ENCODE data around the gene DGLUCY. TPM values are rescaled to one million over a fixed set of nuclear protein-coding genes. Genes with fewer than 3 reads are reported as not detected.

DGLUCY gene
- total RNA-seq, 4 donors from 2014 or later, result 47.1 to 145 (median 102) TPM

GRCh38 chr14:91159182-91159581 is 45.3 kb downstream of the DGLUCY start:
- Histone ChIP-seq H3K27me3 (no peaks in the 10 kb centered on the region), H3K9me3 (no peaks in the 10 kb centered on the region), H3K4me1 (peaks cover 0 to 38% (median 0%) of the 10 kb centered on the region in 4 donors), H3K36me3 (peaks cover 0 to 68% (median 0%) of the 10 kb centered on the region in 3 donors), H3K4me3 (no peak overlapping the region), H3K27ac (no peak overlapping the region)
- TF ChIP-seq POLR2A (IDR thresholded peaks at IDR 0.05), result no peak
- no peak for TF ChIP-seq CTCF (IDR thresholded peaks at IDR 0.05)
- no peak for DNase-seq

- H3K36me3 ChIP-seq, result peaks cover 0 to 75% (median 0%) of the 10 kb centered on the region in 3 donors
- DNase-seq, result no peak
- no peak overlapping the region for H3K27ac ChIP-seq
Observed at GRCh38 chr14:91159906-91160305, 46.0 kb downstream of the DGLUCY start.

GRCh38 chr14:91163316-91163715 is 49.4 kb downstream of the DGLUCY start:
- Histone ChIP-seq H3K27me3 (no peaks in the 10 kb centered on the region), H3K27ac (no peak overlapping the region), H3K4me1 (peaks cover 0 to 3% (median 0%) of the 10 kb centered on the region in 4 donors), H3K36me3 (peaks cover 0 to 99% (median 0%) of the 10 kb centered on the region in 3 donors), H3K4me3 (no peak overlapping the region), H3K9me3 (no peaks in the 10 kb centered on the region)
- DNase-seq, result no peak
- TF ChIP-seq POLR2A (IDR thresholded peaks at IDR 0.05), result no peak
- TF ChIP-seq CTCF (IDR thresholded peaks at IDR 0.05), result no peak

More at GRCh38 chr14:91159906-91160305, 46.0 kb downstream of the DGLUCY start:
- Histone ChIP-seq H3K27me3 (no peaks in the 10 kb centered on the region), H3K4me1 (peaks cover 0 to 30% (median 0%) of the 10 kb centered on the region in 4 donors), H3K9me3 (no peaks in the 10 kb centered on the region), H3K4me3 (no peak overlapping the region)
- TF ChIP-seq CTCF (IDR thresholded peaks at IDR 0.05) (no peak), POLR2A (IDR thresholded peaks at IDR 0.05) (no peak)

GRCh38 chr14:91164676-91165075 is 50.8 kb downstream of the DGLUCY start:
- Histone ChIP-seq H3K36me3 (peaks cover 0 to 99% (median 0%) of the 10 kb centered on the region in 3 donors), H3K27ac (no peak overlapping the region)
- DNase-seq, result no peak

GRCh38 chr14:91167380-91167770 is 53.5 kb downstream of the DGLUCY start:
- H3K4me1 ChIP-seq, result peaks cover 0 to 8% (median 0%) of the 10 kb centered on the region in 4 donors
- no peaks in the 10 kb centered on the region for H3K9me3 ChIP-seq
- peaks cover 0 to 90% (median 0%) of the 10 kb centered on the region in 3 donors for H3K36me3 ChIP-seq
- H3K27me3 ChIP-seq, result no peaks in the 10 kb centered on the region
- DNase-seq, result no peak
- TF ChIP-seq POLR2A (IDR thresholded peaks at IDR 0.05) (no peak), CTCF (IDR thresholded peaks at IDR 0.05) (no peak)
- H3K4me3 ChIP-seq, result no peak overlapping the region
- H3K27ac ChIP-seq, result no peak overlapping the region

More at GRCh38 chr14:91164676-91165075, 50.8 kb downstream of the DGLUCY start:
- no peaks in the 10 kb centered on the region for H3K9me3 ChIP-seq
- no peak overlapping the region for H3K4me3 ChIP-seq
- no peaks in the 10 kb centered on the region for H3K4me1 ChIP-seq
- TF ChIP-seq CTCF (IDR thresholded peaks at IDR 0.05), result no peak
- TF ChIP-seq POLR2A (IDR thresholded peaks at IDR 0.05), result no peak
- H3K27me3 ChIP-seq, result no peaks in the 10 kb centered on the region

GRCh38 chr14:91169951-91170350 is 56.1 kb downstream of the DGLUCY start:
- peaks cover 0 to 17% (median 4%) of the 10 kb centered on the region in 4 donors for H3K4me1 ChIP-seq
- no peaks in the 10 kb centered on the region for H3K27me3 ChIP-seq
- peaks cover 0 to 82% (median 0%) of the 10 kb centered on the region in 3 donors for H3K36me3 ChIP-seq
- DNase-seq, result no peak
- no peak overlapping the region for H3K4me3 ChIP-seq
- no peaks in the 10 kb centered on the region for H3K9me3 ChIP-seq
- H3K27ac ChIP-seq, result peak overlapping the region in 1 of 4 donors; percentile 14
- TF ChIP-seq POLR2A (IDR thresholded peaks at IDR 0.05) (no peak), CTCF (IDR thresholded peaks at IDR 0.05) (no peak)

Measured in Peyer's patch (tissue), 4 donors.